GM12801 (cell line): ENCODE data around the gene TRAPPC14.

Source experiments
- TF ChIP-seq, protein P1 (sequence below): IDR thresholded peaks from one replicate; pipeline ENCODE4 v1.5.1; 2011; ENCODE audit warnings: control low read depth; ENCODE audit not compliant: insufficient read length; ENCODE audit errors: extremely low read depth

Gene TRAPPC14

GRCh38 chr7:100126931-100127865 lies 31.3 kb downstream of the TRAPPC14 start, which contains the start of gene MBLAC1:
TSS of gene MBLAC1 (plus strand) at chr7:100126967. CDS start at chr7:100127396, 429 bp downstream.
- TF ChIP-seq, protein P1, sequence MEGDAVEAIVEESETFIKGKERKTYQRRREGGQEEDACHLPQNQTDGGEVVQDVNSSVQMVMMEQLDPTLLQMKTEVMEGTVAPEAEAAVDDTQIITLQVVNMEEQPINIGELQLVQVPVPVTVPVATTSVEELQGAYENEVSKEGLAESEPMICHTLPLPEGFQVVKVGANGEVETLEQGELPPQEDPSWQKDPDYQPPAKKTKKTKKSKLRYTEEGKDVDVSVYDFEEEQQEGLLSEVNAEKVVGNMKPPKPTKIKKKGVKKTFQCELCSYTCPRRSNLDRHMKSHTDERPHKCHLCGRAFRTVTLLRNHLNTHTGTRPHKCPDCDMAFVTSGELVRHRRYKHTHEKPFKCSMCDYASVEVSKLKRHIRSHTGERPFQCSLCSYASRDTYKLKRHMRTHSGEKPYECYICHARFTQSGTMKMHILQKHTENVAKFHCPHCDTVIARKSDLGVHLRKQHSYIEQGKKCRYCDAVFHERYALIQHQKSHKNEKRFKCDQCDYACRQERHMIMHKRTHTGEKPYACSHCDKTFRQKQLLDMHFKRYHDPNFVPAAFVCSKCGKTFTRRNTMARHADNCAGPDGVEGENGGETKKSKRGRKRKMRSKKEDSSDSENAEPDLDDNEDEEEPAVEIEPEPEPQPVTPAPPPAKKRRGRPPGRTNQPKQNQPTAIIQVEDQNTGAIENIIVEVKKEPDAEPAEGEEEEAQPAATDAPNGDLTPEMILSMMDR: no peak

GRCh38 chr7:100126239-100126930 lies 32.1 kb downstream of the TRAPPC14 start:
- TF ChIP-seq, protein P1: no peak

DNA sequence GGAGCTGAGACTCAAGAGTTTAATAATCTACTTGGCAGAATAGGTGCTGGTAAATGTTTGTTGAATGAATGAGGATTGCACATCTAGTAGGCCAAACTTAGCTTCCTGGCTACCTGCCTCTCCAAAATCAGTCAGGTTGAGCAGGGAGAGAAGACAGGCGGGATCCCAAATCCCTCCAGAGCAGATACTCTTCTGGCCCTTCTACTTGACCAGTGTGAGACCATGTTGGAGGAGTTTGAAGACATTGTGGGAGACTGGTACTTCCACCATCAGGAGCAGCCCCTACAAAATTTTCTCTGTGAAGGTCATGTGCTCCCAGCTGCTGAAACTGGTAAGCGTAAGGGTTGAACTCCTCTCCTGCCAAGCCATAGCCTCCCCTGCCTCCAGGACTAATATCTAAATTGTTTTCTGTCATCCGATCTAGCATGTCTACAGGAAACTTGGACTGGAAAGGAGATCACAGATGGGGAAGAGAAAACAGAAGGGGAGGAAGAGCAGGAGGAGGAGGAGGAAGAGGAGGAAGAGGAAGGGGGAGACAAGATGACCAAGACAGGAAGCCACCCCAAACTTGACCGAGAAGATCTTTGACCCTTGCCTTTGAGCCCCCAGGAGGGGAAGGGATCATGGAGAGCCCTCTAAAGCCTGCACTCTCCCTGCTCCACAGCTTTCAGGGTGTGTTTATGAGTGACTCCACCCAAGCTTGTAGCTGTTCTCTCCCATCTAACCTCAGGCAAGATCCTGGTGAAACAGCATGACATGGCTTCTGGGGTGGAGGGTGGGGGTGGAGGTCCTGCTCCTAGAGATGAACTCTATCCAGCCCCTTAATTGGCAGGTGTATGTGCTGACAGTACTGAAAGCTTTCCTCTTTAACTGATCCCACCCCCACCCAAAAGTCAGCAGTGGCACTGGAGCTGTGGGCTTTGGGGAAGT lies 34.0 kb downstream of the TRAPPC14 start:
- TF ChIP-seq, protein P1: no peak

GRCh38 chr7:100122568-100122967 lies 36.0 kb downstream of the TRAPPC14 start:
- TF ChIP-seq, protein P1: no peak

DNA sequence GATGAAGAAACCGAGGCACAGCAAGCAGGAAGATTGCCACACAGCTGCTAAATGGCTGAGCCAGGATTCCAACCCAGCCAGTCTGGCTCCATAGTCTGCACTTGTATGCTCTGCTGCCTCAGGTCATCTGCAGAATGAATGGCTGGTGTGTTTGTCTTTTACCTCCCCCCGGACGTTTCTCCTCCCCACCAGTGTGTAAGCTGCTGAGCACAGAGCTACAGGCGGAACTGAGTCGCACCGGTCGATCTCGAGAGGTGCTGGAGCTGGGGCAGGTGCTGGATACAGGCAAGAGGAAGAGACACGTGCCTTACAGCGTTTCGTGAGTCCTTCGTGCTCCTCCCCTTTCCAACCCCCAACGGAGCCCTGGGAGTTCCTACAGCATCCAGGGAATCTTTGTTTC lies 36.5 kb downstream of the TRAPPC14 start:
- TF ChIP-seq, protein P1: no peak

DNA sequence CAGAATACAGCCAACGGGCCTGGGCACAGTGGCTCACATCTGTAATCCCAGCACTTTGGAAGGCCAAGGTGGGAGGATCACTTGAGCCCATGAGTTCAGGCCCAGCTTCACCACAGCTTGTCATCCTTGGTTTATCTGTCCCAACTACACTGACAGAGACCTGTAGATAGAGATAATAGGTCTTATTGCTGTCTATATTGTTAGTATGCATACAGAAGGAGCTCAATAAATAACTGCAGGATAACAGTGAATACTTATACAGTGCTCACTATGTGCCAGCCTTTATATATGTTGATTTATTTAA lies 37.8 kb downstream of the TRAPPC14 start:
- TF ChIP-seq, protein P1: no peak
